Neutrophil (primary cell): Measurements from ENCODE around the gene PRSS2.
"Not testable (repeated sequence)": the region's sequence is repeated elsewhere in the genome, so short reads cannot be mapped to it uniquely, and the experiment has no call there.

Source experiments
- H3K27ac ChIP-seq: fragments of 200-600 bp; sonication (generic); 2 replicates; pipeline ENCODE4 v1.5.1; 2016; ENCODE audit warnings: mild to moderate bottlenecking, moderate library complexity
- H3K27me3 ChIP-seq: fragments of 200-600 bp; sonication (generic); 2 replicates; pipeline ENCODE4 v1.6.0; 2016; ENCODE audit warnings: mild to moderate bottlenecking
- H3K36me3 ChIP-seq: fragments of 200-600 bp; sonication (generic); 2 replicates; pipeline ENCODE4 v1.5.1; 2017
- H3K4me1 ChIP-seq, 2 experiments: fragments of 200-600 bp in 1 of 2; sonication (generic) in 1 of 2; 1 replicate in 1 of 2; 2 replicates in 1 of 2; pipeline versions ENCODE4 v1.5.1 to v1.6.1; 2013 to 2016; ENCODE audit warnings: low read depth in 1 of 2, low read length in 1 of 2, mild to moderate bottlenecking in 1 of 2, moderate library complexity in 1 of 2; ENCODE audit not compliant: control insufficient read depth in 1 of 2, insufficient read depth in 1 of 2
- H3K4me3 ChIP-seq, 2 experiments: fragments of 200-600 bp in 1 of 2; sonication (generic) in 1 of 2; 1 replicate in 1 of 2; 2 replicates in 1 of 2; pipeline ENCODE4 v1.5.1; 2013 to 2016; ENCODE audit warnings: low read depth in 1 of 2, low read length in 1 of 2, mild to moderate bottlenecking in 1 of 2, moderate library complexity in 1 of 2
- H3K9me3 ChIP-seq: fragments of 200-600 bp; sonication (generic); 2 replicates; pipeline ENCODE4 v1.5.1; 2016
- TF ChIP-seq, protein P1 (sequence below): fragments of 200-600 bp; sonication (generic); IDR thresholded peaks from 2 replicates; pipeline ENCODE4 v1.5.1; 2016; ENCODE audit warnings: antibody characterized with exemption

Gene PRSS2

DNA sequence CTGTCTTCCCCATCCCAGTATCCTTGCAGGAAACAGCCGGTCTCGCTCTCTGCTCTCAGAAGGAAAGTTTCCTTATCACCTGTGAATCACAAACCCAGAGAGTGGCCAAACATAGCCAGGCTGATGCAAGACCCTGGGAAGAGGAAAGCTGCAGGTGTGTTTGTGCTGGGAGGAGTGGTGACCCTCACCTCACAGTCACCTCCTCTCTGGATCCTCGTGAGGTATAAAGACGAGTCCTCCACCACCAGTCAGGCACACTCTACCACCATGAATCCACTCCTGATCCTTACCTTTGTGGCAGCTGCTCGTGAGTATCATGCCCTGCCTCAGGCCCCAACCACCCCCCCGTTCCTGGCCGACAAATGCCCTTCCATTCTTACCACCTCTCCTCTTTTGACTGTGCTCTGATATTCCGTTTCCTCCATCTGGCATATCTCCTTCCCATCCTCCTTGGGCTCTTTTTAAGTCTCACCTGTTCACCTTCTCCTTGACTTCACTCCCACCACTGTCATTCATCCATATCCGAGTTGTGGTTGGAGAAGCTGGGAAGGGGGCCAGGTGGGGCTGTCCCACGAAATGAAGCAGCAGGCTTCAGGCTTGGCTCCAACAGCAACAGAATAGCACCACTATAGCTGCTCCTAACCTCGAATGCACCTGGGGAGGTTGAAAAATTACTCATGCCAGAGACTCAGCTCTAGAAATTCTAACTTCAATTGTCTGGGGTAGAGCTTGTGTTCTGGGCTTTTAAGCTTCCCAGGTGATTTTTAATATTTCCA lies 21.4 kb upstream of the PRSS2 start, which contains the start of gene PRSS1:
TSS of gene PRSS1 (plus strand) at position 255 of the 776 bp plus-strand sequence. CDS start at position 268, 13 bp downstream.
- H3K4me3 ChIP-seq: no peak within 1 kb of the TSS
- H3K27ac ChIP-seq: no peak within 1 kb of the TSS
- TF ChIP-seq, protein P1, sequence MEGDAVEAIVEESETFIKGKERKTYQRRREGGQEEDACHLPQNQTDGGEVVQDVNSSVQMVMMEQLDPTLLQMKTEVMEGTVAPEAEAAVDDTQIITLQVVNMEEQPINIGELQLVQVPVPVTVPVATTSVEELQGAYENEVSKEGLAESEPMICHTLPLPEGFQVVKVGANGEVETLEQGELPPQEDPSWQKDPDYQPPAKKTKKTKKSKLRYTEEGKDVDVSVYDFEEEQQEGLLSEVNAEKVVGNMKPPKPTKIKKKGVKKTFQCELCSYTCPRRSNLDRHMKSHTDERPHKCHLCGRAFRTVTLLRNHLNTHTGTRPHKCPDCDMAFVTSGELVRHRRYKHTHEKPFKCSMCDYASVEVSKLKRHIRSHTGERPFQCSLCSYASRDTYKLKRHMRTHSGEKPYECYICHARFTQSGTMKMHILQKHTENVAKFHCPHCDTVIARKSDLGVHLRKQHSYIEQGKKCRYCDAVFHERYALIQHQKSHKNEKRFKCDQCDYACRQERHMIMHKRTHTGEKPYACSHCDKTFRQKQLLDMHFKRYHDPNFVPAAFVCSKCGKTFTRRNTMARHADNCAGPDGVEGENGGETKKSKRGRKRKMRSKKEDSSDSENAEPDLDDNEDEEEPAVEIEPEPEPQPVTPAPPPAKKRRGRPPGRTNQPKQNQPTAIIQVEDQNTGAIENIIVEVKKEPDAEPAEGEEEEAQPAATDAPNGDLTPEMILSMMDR: no peak
- H3K27me3 ChIP-seq: no peaks in the 10 kb centered on the region
- no peaks in the 10 kb centered on the region for H3K9me3 ChIP-seq
- no peaks in the 10 kb centered on the region for H3K4me1 ChIP-seq
- H3K36me3 ChIP-seq: no peaks in the 10 kb centered on the region

DNA sequence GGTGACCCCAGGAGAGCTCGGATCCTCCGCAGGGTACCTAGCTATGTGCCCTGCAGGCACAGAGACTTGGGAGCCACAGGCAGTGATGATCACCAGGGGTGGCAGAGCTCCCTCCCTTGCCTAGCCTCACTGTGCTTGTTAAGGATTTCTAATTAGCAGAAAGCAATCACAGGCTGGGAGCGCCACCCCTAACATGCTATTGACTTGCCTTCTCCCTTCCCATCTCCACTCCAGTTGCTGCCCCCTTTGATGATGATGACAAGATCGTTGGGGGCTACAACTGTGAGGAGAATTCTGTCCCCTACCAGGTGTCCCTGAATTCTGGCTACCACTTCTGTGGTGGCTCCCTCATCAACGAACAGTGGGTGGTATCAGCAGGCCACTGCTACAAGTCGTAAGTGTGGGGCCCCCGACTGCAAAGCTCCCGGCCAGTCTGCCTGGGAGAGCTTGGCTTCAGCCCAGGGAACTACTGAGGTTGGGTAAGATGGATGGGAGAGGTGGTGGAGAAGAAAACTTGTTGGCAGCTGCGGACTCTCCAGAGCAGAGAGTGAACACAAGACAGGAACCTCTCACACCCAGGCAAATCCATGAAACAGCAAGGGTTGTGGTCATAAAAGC lies 20.3 kb upstream of the PRSS2 start:
- Histone ChIP-seq H3K9me3 (no peaks in the 10 kb centered on the region), H3K4me1 (no peaks in the 10 kb centered on the region), H3K4me3 (no peak overlapping the region), H3K27ac (no peak overlapping the region), H3K27me3 (no peaks in the 10 kb centered on the region), H3K36me3 (no peaks in the 10 kb centered on the region)
- TF ChIP-seq, protein P1: no peak

DNA sequence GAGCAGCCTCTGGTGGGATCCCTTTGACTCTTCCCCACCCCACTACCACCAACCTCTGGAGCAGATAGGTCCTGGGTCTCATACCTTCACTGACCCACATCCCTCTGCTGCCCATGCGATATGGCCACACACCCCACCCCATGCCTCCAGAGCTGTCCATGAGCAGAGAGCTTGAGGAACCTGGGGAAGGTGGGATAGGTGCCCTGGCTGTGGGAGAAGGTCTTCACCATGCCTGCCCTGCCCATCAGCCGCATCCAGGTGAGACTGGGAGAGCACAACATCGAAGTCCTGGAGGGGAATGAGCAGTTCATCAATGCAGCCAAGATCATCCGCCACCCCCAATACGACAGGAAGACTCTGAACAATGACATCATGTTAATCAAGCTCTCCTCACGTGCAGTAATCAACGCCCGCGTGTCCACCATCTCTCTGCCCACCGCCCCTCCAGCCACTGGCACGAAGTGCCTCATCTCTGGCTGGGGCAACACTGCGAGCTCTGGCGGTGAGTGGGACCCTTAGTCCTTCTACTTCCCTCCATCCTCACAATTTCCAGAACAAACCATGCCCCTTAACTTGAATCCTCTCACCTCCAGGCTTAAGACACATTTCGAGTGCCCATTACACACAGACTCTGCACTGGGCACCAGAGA lies 19.1 kb upstream of the PRSS2 start:
- H3K4me1 ChIP-seq, H3K27me3 ChIP-seq, H3K36me3 ChIP-seq, H3K4me3 ChIP-seq, H3K27ac ChIP-seq, H3K9me3 ChIP-seq: not testable (repeated sequence)

DNA sequence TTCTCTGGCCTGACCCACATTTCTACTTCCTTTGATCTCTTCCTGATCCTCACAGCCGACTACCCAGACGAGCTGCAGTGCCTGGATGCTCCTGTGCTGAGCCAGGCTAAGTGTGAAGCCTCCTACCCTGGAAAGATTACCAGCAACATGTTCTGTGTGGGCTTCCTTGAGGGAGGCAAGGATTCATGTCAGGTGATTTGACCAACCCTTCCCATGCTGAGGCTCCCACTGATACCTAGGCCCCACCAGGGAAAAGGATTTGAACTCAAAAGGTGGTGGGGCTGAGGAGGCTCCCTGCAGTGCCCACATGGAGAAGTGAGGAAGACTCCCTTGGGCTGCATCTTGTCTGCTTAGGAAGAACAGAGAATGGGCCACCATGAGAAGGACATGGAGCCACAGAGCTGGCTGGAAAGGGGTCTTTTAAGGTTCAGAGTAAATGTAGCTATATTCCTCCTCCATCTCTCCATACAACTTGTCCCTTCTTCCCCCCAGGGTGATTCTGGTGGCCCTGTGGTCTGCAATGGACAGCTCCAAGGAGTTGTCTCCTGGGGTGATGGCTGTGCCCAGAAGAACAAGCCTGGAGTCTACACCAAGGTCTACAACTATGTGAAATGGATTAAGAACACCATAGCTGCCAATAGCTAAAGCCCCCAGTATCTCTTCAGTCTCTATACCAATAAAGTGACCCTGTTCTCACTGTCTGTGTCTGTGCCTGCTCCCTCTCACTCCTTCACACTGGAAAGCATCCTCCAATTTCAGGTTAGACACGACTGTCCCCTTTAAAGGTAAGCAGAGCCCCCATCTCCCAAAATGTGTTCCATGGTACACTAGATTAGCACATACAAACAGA lies 18.2 kb upstream of the PRSS2 start:
- TF ChIP-seq, protein P1: no peak
- Histone ChIP-seq H3K36me3 (no peaks in the 10 kb centered on the region), H3K4me1 (no peaks in the 10 kb centered on the region), H3K27me3 (no peaks in the 10 kb centered on the region), H3K27ac (no peak overlapping the region), H3K9me3 (no peaks in the 10 kb centered on the region), H3K4me3 (no peak overlapping the region)

DNA sequence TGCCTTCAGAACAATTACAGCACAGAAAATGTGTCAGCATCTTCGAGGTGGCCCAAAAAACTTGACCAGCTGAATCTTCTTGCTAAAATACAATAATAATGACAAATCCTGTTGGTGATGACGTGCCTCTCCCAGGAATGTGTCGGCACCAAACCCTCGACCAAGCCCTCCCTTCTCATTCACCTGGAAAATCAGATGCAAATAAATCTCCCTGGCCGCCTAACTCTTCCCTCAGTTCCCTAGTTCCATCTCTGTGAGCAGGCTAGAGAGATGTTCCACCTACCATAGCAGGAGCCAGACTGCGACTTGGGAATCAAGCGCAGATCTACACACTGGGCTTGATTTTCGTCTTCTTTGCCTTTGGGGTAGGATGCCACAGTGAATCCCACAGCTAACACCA lies 17.4 kb upstream of the PRSS2 start:
- Histone ChIP-seq H3K27ac (no peak overlapping the region), H3K4me1 (no peaks in the 10 kb centered on the region), H3K27me3 (no peaks in the 10 kb centered on the region), H3K36me3 (no peaks in the 10 kb centered on the region), H3K9me3 (no peaks in the 10 kb centered on the region), H3K4me3 (no peak overlapping the region)
- TF ChIP-seq, protein P1: no peak

DNA sequence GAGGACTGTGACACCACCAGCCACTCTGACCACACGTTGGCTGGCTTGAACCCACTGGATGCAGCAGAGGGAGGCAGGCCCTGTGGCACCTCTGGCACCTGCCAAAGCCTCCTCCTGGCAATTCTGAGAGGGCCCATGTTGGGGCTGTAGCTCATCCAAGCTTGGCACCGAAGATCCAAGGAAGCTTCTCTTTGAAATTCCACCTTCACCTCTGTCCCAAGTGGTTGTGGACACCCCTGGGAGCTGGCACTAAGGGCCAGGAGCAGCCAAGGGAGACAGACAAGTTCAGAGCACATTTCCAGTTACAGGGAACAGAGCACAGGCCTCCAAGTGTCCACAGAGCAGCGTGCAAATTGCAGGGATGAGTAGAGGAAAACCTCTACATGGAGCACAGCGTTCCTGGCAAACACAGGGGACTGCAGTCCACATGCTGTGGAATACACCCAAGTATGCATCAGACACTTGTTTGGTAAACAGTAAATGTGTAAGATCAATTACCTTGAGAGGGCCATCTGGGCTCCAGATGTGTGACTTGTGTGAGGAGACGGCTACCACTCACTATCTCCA lies 16.8 kb upstream of the PRSS2 start:
- not testable (repeated sequence) for H3K27ac ChIP-seq, H3K27me3 ChIP-seq, H3K9me3 ChIP-seq, H3K36me3 ChIP-seq, H3K4me1 ChIP-seq, H3K4me3 ChIP-seq
